HG02852 (cell line): Measurements from ENCODE around the gene SLIRP.
"Not testable (repeated sequence)": the region's sequence is repeated elsewhere in the genome, so short reads cannot be mapped to it uniquely, and the experiment has no call there.

Experiments used
- ATAC-seq: cut with Tn5 transposase; IDR thresholded peaks from one replicate; pipeline ENCODE4 v1.9.1; 2021; ENCODE audit warnings: mild to moderate bottlenecking, moderate library complexity; ENCODE audit not compliant: unreplicated experiment

The SLIRP gene

DNA sequence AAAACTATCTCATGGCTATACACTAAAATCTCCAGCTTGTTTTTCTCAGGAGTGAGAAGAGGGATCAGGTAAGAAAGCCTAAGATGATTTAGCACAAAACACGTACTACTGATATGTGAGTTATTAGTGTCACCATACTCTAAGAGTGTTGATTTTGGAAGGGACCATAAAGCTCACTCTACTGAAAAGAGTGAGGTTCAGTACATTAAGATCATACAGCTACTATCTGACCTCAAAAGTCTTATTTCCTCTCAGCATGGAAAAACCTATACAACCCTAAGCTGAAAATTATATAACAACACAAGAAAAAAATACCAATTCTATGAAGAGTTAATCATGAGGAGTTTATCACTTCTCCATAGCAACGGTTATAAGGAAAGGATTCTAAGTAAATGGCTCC is 33.5 kb downstream of the SLIRP start:
- ATAC-seq = no peak

DNA sequence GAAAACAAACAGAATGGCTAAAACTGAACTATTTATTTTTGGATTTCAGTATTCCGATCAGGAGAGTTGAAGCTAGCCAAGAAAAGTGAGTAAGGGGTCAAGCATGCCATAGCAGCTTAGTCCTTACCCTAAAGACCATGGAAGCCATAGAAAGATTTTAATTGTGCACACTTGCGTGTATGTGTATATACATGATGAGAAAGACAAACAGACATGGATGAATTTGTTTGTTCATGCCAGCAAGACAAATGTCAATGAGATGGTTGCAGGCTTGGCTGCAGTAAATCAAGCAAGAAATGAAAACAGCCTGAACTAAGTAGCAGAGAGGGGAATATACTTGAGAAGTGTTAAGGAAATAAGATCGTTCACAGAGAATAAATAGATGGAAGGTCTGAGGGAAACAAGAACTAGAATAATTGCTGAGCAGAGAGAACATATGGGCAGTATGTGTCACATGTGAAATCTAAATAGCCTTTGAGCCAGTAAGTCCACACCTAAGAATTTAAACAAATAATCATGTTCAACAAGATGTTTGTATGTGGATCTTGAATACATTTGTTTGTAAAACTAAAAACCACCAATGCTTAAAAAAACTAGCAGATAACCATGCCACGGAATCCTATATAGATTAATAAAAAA is 38.3 kb downstream of the SLIRP start:
- no peak for ATAC-seq

DNA sequence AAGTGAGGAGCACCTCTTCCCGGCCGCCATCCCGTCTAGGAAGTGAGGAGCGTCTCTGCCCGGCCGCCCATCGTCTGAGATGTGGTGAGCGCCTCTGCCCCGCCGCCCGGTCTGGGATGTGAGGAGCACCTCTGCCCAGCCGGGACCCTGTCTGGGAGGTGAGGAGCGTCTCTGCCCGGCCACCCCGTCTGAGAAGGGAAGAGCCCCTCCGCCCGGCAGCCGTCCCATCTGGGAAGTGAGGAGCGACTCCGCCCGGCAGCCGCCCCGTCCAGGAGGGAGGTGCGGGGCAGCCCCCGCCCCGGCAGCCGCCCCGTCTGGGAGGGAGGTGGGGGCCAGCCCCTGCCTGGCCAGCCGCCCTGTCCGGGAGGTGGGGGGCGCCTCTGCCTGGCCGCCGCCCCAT is 39.5 kb downstream of the SLIRP start:
- ATAC-seq = not testable (repeated sequence)

- ATAC-seq = no peak
Observed at GRCh38 chr14:77752266-77752665, 44.4 kb downstream of the SLIRP start.

- no peak for ATAC-seq
Observed at GRCh38 chr14:77752799-77753516, 45.1 kb downstream of the SLIRP start.

GRCh38 chr14:77760381-77761204 is 52.7 kb downstream of the SLIRP start, which contains the start of gene SNW1:
Gene SNW1, minus strand, starts transcription at chr14:77761156. Its CDS starts 29 bp downstream, at chr14:77761127.
- ATAC-seq = peak; percentile 93

DNA sequence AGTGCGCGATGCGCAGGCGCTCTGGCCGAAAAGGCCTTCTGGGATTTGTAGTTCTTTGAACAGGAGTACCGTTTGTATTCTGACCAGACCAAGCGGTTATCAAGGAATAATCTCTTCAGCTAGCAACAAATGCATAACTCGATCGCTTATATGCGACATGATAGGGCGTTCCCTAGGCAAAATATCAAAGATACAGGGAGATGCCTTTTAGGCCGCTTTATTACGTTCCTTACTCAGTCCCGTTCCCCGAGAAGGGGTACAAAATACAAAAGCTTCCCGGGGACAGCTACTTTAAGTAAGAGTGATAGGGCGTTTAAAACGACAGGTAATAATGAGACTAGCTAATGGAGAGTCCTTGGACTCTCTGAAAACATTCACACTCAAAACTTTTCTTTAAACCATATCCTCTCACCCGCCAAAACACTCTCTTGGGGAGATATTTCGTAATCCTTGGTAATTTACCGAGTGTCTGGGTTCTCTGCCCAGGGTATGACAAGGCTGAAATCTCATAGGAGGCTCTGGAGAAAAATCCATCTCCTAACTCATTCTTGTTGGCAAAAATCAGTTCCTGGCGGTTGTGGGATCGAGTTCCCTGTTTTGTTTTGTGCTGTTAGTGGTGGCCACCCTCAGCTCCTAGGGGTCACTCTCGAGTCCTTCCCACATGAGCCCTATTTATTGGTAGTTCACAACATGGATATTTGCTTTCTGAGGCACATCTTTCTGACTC is 53.5 kb downstream of the SLIRP start:
- peak; percentile 20 for ATAC-seq

DNA sequence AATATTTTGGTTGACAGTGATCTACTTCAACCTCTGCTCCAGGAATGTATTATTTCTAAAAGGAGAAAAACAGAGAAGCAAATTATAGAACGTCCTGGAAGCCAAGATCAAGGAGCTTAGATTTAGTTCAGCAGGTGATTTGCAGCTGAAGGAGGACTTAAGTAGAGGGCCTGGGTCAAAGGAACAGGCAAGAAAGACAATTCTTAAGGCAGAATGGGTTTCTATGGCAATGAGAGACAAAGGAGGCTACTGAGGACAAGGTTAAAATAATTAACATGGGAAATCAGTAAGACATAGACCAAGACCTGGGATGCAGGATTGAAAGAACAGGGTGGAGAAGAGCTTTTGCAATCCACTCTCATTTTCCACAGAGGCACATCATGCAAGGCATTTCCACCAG is 55.4 kb downstream of the SLIRP start:
- ATAC-seq = no peak

DNA sequence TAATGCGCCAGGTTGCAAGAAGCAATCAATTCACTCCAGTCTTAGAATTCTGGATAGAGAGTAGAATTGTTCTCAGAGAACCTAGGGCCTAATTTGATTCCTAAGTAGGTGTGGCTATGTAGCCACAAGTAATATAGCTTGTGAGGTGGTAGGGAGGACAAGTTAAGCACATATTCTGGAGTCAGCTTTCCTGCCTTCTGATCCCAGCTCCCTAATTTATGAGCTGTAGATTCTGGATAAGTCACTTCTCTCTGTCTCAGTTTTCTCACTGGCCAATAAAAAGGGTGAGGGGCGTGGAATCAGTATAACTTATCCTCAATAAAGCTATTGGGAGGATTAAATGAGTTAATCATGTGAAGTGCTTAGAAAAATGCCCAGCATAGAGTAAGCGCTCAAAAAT is 56.1 kb downstream of the SLIRP start:
- no peak for ATAC-seq
